Spleen (tissue), 7 donors: ENCODE measurements around the gene PIGV.

Experiments
- POLR2A ChIP-seq, 3 donors: fragments of 450-650 bp; IDR thresholded peaks; one replicate each; pipeline ENCODE4 v1.5.1; 2017; ENCODE audit warnings: antibody characterized with exemption in 3 of 3, mild to moderate bottlenecking in 1 of 3
- POLR2AphosphoS5 ChIP-seq, 3 donors: sonication (generic); formaldehyde crosslinking; IDR thresholded peaks; one replicate each; pipeline ENCODE4 v1.5.1; 2017; ENCODE audit warnings: antibody characterized with exemption in 3 of 3
- TF ChIP-seq, protein P1 (sequence below), 11 experiments: fragments of 200-600 bp in 7 of 11; fragments of 450-650 bp in 4 of 11; sonication (generic) in 4 of 11; IDR thresholded peaks in 8 of 11; conservative IDR thresholded peaks in 3 of 11; 1 replicate in 7 of 11; 2 replicates in 4 of 11; pipeline versions ENCODE4 v1.4.0 to v1.8.0; 2016 to 2021; ENCODE audit warnings: antibody characterized with exemption in 11 of 11, inconsistent platforms in 4 of 11, mild to moderate bottlenecking in 1 of 11
- donor health status: DM: no; HTN: no; CAD: no; lungs with moderate emphysema.
- donor health status: DM: no; HTN: no; CAD: no.
- donor health status: DM: no; HTN: no; CAD: no.

DNA sequence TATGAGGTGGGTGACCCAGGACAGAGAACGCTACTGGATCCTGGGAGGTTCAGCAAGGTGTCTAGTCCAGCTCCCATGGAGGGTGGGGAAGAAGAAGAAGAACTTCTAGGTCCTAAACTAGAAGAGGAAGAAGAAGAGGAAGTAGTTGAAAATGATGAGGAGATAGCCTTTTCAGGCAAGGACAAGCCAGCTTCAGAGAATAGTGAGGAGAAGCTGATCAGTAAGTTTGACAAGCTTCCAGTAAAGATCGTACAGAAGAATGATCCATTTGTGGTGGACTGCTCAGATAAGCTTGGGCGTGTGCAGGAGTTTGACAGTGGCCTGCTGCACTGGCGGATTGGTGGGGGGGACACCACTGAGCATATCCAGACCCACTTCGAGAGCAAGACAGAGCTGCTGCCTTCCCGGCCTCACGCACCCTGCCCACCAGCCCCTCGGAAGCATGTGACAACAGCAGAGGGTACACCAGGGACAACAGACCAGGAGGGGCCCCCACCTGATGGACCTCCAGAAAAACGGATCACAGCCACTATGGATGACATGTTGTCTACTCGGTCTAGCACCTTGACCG, 8.6 kb upstream of the PIGV start:
- TF ChIP-seq, protein P1, sequence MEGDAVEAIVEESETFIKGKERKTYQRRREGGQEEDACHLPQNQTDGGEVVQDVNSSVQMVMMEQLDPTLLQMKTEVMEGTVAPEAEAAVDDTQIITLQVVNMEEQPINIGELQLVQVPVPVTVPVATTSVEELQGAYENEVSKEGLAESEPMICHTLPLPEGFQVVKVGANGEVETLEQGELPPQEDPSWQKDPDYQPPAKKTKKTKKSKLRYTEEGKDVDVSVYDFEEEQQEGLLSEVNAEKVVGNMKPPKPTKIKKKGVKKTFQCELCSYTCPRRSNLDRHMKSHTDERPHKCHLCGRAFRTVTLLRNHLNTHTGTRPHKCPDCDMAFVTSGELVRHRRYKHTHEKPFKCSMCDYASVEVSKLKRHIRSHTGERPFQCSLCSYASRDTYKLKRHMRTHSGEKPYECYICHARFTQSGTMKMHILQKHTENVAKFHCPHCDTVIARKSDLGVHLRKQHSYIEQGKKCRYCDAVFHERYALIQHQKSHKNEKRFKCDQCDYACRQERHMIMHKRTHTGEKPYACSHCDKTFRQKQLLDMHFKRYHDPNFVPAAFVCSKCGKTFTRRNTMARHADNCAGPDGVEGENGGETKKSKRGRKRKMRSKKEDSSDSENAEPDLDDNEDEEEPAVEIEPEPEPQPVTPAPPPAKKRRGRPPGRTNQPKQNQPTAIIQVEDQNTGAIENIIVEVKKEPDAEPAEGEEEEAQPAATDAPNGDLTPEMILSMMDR (IDR thresholded peaks at IDR 0.05 in 8 of 11, conservative IDR thresholded peaks at IDR 0.05 in 3 of 11) = no peak
- TF ChIP-seq POLR2A (IDR thresholded peaks at IDR 0.05) (no peak), POLR2AphosphoS5 (IDR thresholded peaks at IDR 0.05) (peak in 2 of 3 donors; percentile 18 to 59)
